ENCODE data around the gene HNRNPA3. TPM values are rescaled to one million over a fixed set of nuclear protein-coding genes. Genes with fewer than 3 reads are reported as not detected.
"Not testable (repeated sequence)": the region's sequence is repeated elsewhere in the genome, so short reads cannot be mapped to it uniquely, and the experiment has no call there.

Gene HNRNPA3
- total and polyA plus RNA-seq, 2 donors = 30.9 to 228 TPM

GRCh38 chr2:177246523-177247030 lies 34.0 kb downstream of the HNRNPA3 start:
- Histone ChIP-seq H3K4me1 (ENCODE audit: control insufficient read depth in 2 of 2, insufficient read depth in 2 of 2, low read length in 2 of 2) (peaks cover 11% of the 10 kb centered on the region in 2 donors), H3K36me3 (ENCODE audit: control insufficient read depth in 2 of 2, insufficient read depth in 2 of 2, low read length in 1 of 2) (peaks cover 0 to 21% of the 10 kb centered on the region in 2 donors)
- not testable (repeated sequence) for H3K9me3 ChIP-seq (ENCODE audit: control insufficient read depth in 2 of 2, insufficient read depth in 1 of 2, low read length in 1 of 2); H3K4me3 ChIP-seq (ENCODE audit: low read length in 2 of 2); H3K27me3 ChIP-seq (ENCODE audit: control insufficient read depth in 2 of 2, insufficient read depth in 1 of 2, low read length in 1 of 2); H3K27ac ChIP-seq (ENCODE audit: low read depth in 1 of 2, low read length in 1 of 2); DNase-seq (ENCODE audit: low read depth in 6 of 9, low spot score in 9 of 9)
- 99% methylated on average over 2 of the region's 2 CpGs for WGBS

- no peaks in the 10 kb centered on the region for H3K9me3 ChIP-seq (ENCODE audit: control insufficient read depth in 2 of 2, insufficient read depth in 1 of 2, low read length in 1 of 2)
- no peak for DNase-seq (ENCODE audit: low read depth in 6 of 9, low spot score in 9 of 9)
- peaks cover 11 to 13% of the 10 kb centered on the region in 2 donors for H3K4me1 ChIP-seq (ENCODE audit: control insufficient read depth in 2 of 2, insufficient read depth in 2 of 2, low read length in 2 of 2)
- no peak overlapping the region for H3K27ac ChIP-seq (ENCODE audit: low read depth in 1 of 2, low read length in 1 of 2)
- 97% methylated on average over 6 of the region's 6 CpGs for WGBS
- H3K36me3 ChIP-seq (ENCODE audit: control insufficient read depth in 2 of 2, insufficient read depth in 2 of 2, low read length in 1 of 2) = peaks cover 0 to 21% of the 10 kb centered on the region in 2 donors
- no peaks in the 10 kb centered on the region for H3K27me3 ChIP-seq (ENCODE audit: control insufficient read depth in 2 of 2, insufficient read depth in 1 of 2, low read length in 1 of 2)
- H3K4me3 ChIP-seq (ENCODE audit: low read length in 2 of 2) = no peak overlapping the region
Measured at GRCh38 chr2:177247693-177248262, 35.2 kb downstream of the HNRNPA3 start.

GRCh38 chr2:177249038-177249437 lies 36.4 kb downstream of the HNRNPA3 start:
- Histone ChIP-seq H3K36me3 (ENCODE audit: control insufficient read depth in 2 of 2, insufficient read depth in 2 of 2, low read length in 1 of 2) (peaks cover 0 to 22% of the 10 kb centered on the region in 2 donors), H3K27me3 (ENCODE audit: control insufficient read depth in 2 of 2, insufficient read depth in 1 of 2, low read length in 1 of 2) (no peaks in the 10 kb centered on the region), H3K9me3 (ENCODE audit: control insufficient read depth in 2 of 2, insufficient read depth in 1 of 2, low read length in 1 of 2) (no peaks in the 10 kb centered on the region), H3K4me3 (ENCODE audit: low read length in 2 of 2) (no peak overlapping the region), H3K4me1 (ENCODE audit: control insufficient read depth in 2 of 2, insufficient read depth in 2 of 2, low read length in 2 of 2) (peaks cover 3 to 6% of the 10 kb centered on the region in 2 donors), H3K27ac (ENCODE audit: low read depth in 1 of 2, low read length in 1 of 2) (no peak overlapping the region)
- 97% methylated on average over 7 of the region's 7 CpGs for WGBS
- no peak for DNase-seq (ENCODE audit: low read depth in 6 of 9, low spot score in 9 of 9)

- Histone ChIP-seq H3K27me3 (ENCODE audit: control insufficient read depth in 2 of 2, insufficient read depth in 1 of 2, low read length in 1 of 2) (no peaks in the 10 kb centered on the region), H3K9me3 (ENCODE audit: control insufficient read depth in 2 of 2, insufficient read depth in 1 of 2, low read length in 1 of 2) (no peaks in the 10 kb centered on the region), H3K4me1 (ENCODE audit: control insufficient read depth in 2 of 2, insufficient read depth in 2 of 2, low read length in 2 of 2) (peaks cover 9 to 10% of the 10 kb centered on the region in 2 donors), H3K4me3 (ENCODE audit: low read length in 2 of 2) (no peak overlapping the region), H3K27ac (ENCODE audit: low read depth in 1 of 2, low read length in 1 of 2) (peak overlapping the region in 1 of 2 donors; percentile 21), H3K36me3 (ENCODE audit: control insufficient read depth in 2 of 2, insufficient read depth in 2 of 2, low read length in 1 of 2) (peaks cover 0 to 27% of the 10 kb centered on the region in 2 donors)
- WGBS = 97% methylated on average over 5 of the region's 5 CpGs
- DNase-seq (ENCODE audit: low read depth in 6 of 9, low spot score in 9 of 9) = no peak
Measured at GRCh38 chr2:177250461-177250860, 37.9 kb downstream of the HNRNPA3 start.

GRCh38 chr2:177251165-177251542 lies 38.6 kb downstream of the HNRNPA3 start:
- peaks cover 9 to 13% of the 10 kb centered on the region in 2 donors for H3K4me1 ChIP-seq (ENCODE audit: control insufficient read depth in 2 of 2, insufficient read depth in 2 of 2, low read length in 2 of 2)
- H3K9me3 ChIP-seq (ENCODE audit: control insufficient read depth in 2 of 2, insufficient read depth in 1 of 2, low read length in 1 of 2) = no peaks in the 10 kb centered on the region
- no peak for DNase-seq (ENCODE audit: low read depth in 6 of 9, low spot score in 9 of 9)
- WGBS = 99% methylated on average over 3 of the region's 3 CpGs
- no peak overlapping the region for H3K4me3 ChIP-seq (ENCODE audit: low read length in 2 of 2)
- no peaks in the 10 kb centered on the region for H3K27me3 ChIP-seq (ENCODE audit: control insufficient read depth in 2 of 2, insufficient read depth in 1 of 2, low read length in 1 of 2)
- H3K27ac ChIP-seq (ENCODE audit: low read depth in 1 of 2, low read length in 1 of 2) = peak overlapping the region in 1 of 2 donors; percentile 3
- H3K36me3 ChIP-seq (ENCODE audit: control insufficient read depth in 2 of 2, insufficient read depth in 2 of 2, low read length in 1 of 2) = peaks cover 0 to 27% of the 10 kb centered on the region in 2 donors

- Histone ChIP-seq H3K27me3 (ENCODE audit: control insufficient read depth in 2 of 2, insufficient read depth in 1 of 2, low read length in 1 of 2) (no peaks in the 10 kb centered on the region), H3K36me3 (ENCODE audit: control insufficient read depth in 2 of 2, insufficient read depth in 2 of 2, low read length in 1 of 2) (peaks cover 0 to 27% of the 10 kb centered on the region in 2 donors), H3K4me1 (ENCODE audit: control insufficient read depth in 2 of 2, insufficient read depth in 2 of 2, low read length in 2 of 2) (peaks cover 19 to 27% of the 10 kb centered on the region in 2 donors), H3K4me3 (ENCODE audit: low read length in 2 of 2) (no peak overlapping the region), H3K27ac (ENCODE audit: low read depth in 1 of 2, low read length in 1 of 2) (peak overlapping the region in 1 of 2 donors; percentile 39), H3K9me3 (ENCODE audit: control insufficient read depth in 2 of 2, insufficient read depth in 1 of 2, low read length in 1 of 2) (no peaks in the 10 kb centered on the region)
- 98% methylated on average over 5 of the region's 5 CpGs for WGBS
- DNase-seq (ENCODE audit: low read depth in 6 of 9, low spot score in 9 of 9) = no peak
Measured at GRCh38 chr2:177252808-177253531, 40.4 kb downstream of the HNRNPA3 start.

GRCh38 chr2:177253704-177254103 lies 41.1 kb downstream of the HNRNPA3 start:
- WGBS = 97% methylated on average over 3 of the region's 3 CpGs
- H3K27ac ChIP-seq (ENCODE audit: low read depth in 1 of 2, low read length in 1 of 2) = no peak overlapping the region
- no peaks in the 10 kb centered on the region for H3K27me3 ChIP-seq (ENCODE audit: control insufficient read depth in 2 of 2, insufficient read depth in 1 of 2, low read length in 1 of 2)
- H3K4me1 ChIP-seq (ENCODE audit: control insufficient read depth in 2 of 2, insufficient read depth in 2 of 2, low read length in 2 of 2) = peaks cover 19 to 27% of the 10 kb centered on the region in 2 donors
- H3K4me3 ChIP-seq (ENCODE audit: low read length in 2 of 2) = no peak overlapping the region
- no peaks in the 10 kb centered on the region for H3K9me3 ChIP-seq (ENCODE audit: control insufficient read depth in 2 of 2, insufficient read depth in 1 of 2, low read length in 1 of 2)
- DNase-seq (ENCODE audit: low read depth in 6 of 9, low spot score in 9 of 9) = no peak
- peaks cover 0 to 20% of the 10 kb centered on the region in 2 donors for H3K36me3 ChIP-seq (ENCODE audit: control insufficient read depth in 2 of 2, insufficient read depth in 2 of 2, low read length in 1 of 2)

GRCh38 chr2:177254433-177255226 lies 42.0 kb downstream of the HNRNPA3 start:
- Histone ChIP-seq H3K9me3 (ENCODE audit: control insufficient read depth in 2 of 2, insufficient read depth in 1 of 2, low read length in 1 of 2) (no peaks in the 10 kb centered on the region), H3K4me3 (ENCODE audit: low read length in 2 of 2) (no peak overlapping the region), H3K36me3 (ENCODE audit: control insufficient read depth in 2 of 2, insufficient read depth in 2 of 2, low read length in 1 of 2) (peaks cover 0 to 17% of the 10 kb centered on the region in 2 donors), H3K27me3 (ENCODE audit: control insufficient read depth in 2 of 2, insufficient read depth in 1 of 2, low read length in 1 of 2) (no peaks in the 10 kb centered on the region), H3K27ac (ENCODE audit: low read depth in 1 of 2, low read length in 1 of 2) (no peak overlapping the region), H3K4me1 (ENCODE audit: control insufficient read depth in 2 of 2, insufficient read depth in 2 of 2, low read length in 2 of 2) (peaks cover 19 to 27% of the 10 kb centered on the region in 2 donors)
- DNase-seq (ENCODE audit: low read depth in 6 of 9, low spot score in 9 of 9) = no peak
- 95% methylated on average over 11 of the region's 11 CpGs for whole genome bisulfite sequencing

- Histone ChIP-seq H3K36me3 (ENCODE audit: control insufficient read depth in 2 of 2, insufficient read depth in 2 of 2, low read length in 1 of 2) (peaks cover 0 to 17% of the 10 kb centered on the region in 2 donors), H3K27me3 (ENCODE audit: control insufficient read depth in 2 of 2, insufficient read depth in 1 of 2, low read length in 1 of 2) (no peaks in the 10 kb centered on the region), H3K4me3 (ENCODE audit: low read length in 2 of 2) (no peak overlapping the region), H3K9me3 (ENCODE audit: control insufficient read depth in 2 of 2, insufficient read depth in 1 of 2, low read length in 1 of 2) (no peaks in the 10 kb centered on the region), H3K27ac (ENCODE audit: low read depth in 1 of 2, low read length in 1 of 2) (no peak overlapping the region), H3K4me1 (ENCODE audit: control insufficient read depth in 2 of 2, insufficient read depth in 2 of 2, low read length in 2 of 2) (peaks cover 19 to 27% of the 10 kb centered on the region in 2 donors)
- DNase-seq (ENCODE audit: low read depth in 6 of 9, low spot score in 9 of 9) = no peak
- 94% methylated on average over 2 of the region's 2 CpGs for WGBS
Measured at GRCh38 chr2:177255227-177255601, 42.6 kb downstream of the HNRNPA3 start.

All from thymus (tissue), 11 donors.